ENCODE measurements around the gene PDE1C. TPM values are rescaled to one million over a fixed set of nuclear protein-coding genes. Genes with fewer than 3 reads are reported as not detected.
A peak's percentile ranks its signal among the peaks of the same experiment; 100 is the strongest.

The PDE1C gene
- total and polyA plus RNA-seq, 12 donors: 0.33 to 9.9 (median 2.9) TPM

GRCh38 chr7:31729195-31729804 lies 340.9 kb downstream of the PDE1C start:
- Histone ChIP-seq H3K27ac (no peak overlapping the region), H3K27me3 (no peaks in the 10 kb centered on the region), H3K9me3 (replicated peaks in 1 of 3) (no peaks in the 10 kb centered on the region), H3K4me1 (replicated peaks in 1 of 2) (no peaks in the 10 kb centered on the region), H3K4me3 (no peak overlapping the region), H3K36me3 (replicated peaks in 1 of 2) (no peaks in the 10 kb centered on the region)
- 49 to 70% (median 60%) methylated on average over 3 of the region's 3 CpGs for WGBS, 4 donors
- no peak for TF ChIP-seq CTCF (IDR thresholded peaks at IDR 0.05)
- no peak for TF ChIP-seq POLR2A (IDR thresholded peaks at IDR 0.05)
- DNase-seq: no peak
- intact Hi-C loops (cut with DNase I): no loop called here

GRCh38 chr7:31724696-31725095 lies 345.5 kb downstream of the PDE1C start:
- 55 to 68% (median 63%) methylated on average over 3 of the region's 3 CpGs for WGBS, 4 donors
- Histone ChIP-seq H3K9me3 (replicated peaks in 1 of 3) (no peaks in the 10 kb centered on the region), H3K4me1 (replicated peaks in 1 of 2) (no peaks in the 10 kb centered on the region), H3K36me3 (replicated peaks in 1 of 2) (no peaks in the 10 kb centered on the region), H3K27me3 (no peaks in the 10 kb centered on the region), H3K27ac (no peak overlapping the region), H3K4me3 (no peak overlapping the region)
- no peak for TF ChIP-seq POLR2A (IDR thresholded peaks at IDR 0.05)
- TF ChIP-seq CTCF (IDR thresholded peaks at IDR 0.05): no peak
- DNase-seq: peak in 1 of 7 donors; percentile 2
- intact Hi-C loops (cut with DNase I): no loop called here

GRCh38 chr7:31720366-31720765 lies 349.8 kb downstream of the PDE1C start:
- Histone ChIP-seq H3K36me3 (replicated peaks in 1 of 2) (no peaks in the 10 kb centered on the region), H3K9me3 (replicated peaks in 1 of 3) (no peaks in the 10 kb centered on the region), H3K4me1 (replicated peaks in 1 of 2) (no peaks in the 10 kb centered on the region), H3K27me3 (no peaks in the 10 kb centered on the region), H3K4me3 (no peak overlapping the region), H3K27ac (no peak overlapping the region)
- TF ChIP-seq CTCF (IDR thresholded peaks at IDR 0.05): no peak
- no peak for TF ChIP-seq POLR2A (IDR thresholded peaks at IDR 0.05)
- 79 to 87% (median 81%) methylated on average over 8 of the region's 8 CpGs for WGBS, 4 donors
- no peak for DNase-seq
- intact Hi-C loops (cut with DNase I): no loop called here

GRCh38 chr7:31716355-31716754 lies 353.9 kb downstream of the PDE1C start:
- no peaks in the 10 kb centered on the region for H3K9me3 ChIP-seq (replicated peaks in 1 of 3)
- no peak overlapping the region for H3K4me3 ChIP-seq
- intact Hi-C loops (cut with DNase I): no loop called here
- no peak for DNase-seq
- 56 to 69% (median 66%) methylated on average over 1 of the region's 1 CpG for WGBS, 4 donors
- H3K36me3 ChIP-seq (replicated peaks in 1 of 2): no peaks in the 10 kb centered on the region
- no peaks in the 10 kb centered on the region for H3K4me1 ChIP-seq (replicated peaks in 1 of 2)
- no peak for TF ChIP-seq CTCF (IDR thresholded peaks at IDR 0.05)
- TF ChIP-seq POLR2A (IDR thresholded peaks at IDR 0.05): no peak
- H3K27me3 ChIP-seq: no peaks in the 10 kb centered on the region
- H3K27ac ChIP-seq: no peak overlapping the region
